B cell (primary cell): ENCODE data around the gene TGOLN2.

ENCODE experiments used
- EZH2 ChIP-seq: IDR thresholded peaks from 2 replicates; pipeline ENCODE4 v1.6.1; 2012; ENCODE audit warnings: borderline replicate concordance, low read depth, mild to moderate bottlenecking, moderate library complexity, low read length; ENCODE audit not compliant: insufficient read depth, poor library complexity, severe bottlenecking
- TF ChIP-seq, protein P1 (sequence below): fragments of 200-600 bp; IDR thresholded peaks from one replicate; pipeline ENCODE4 v1.8.0; 2022; ENCODE audit warnings: antibody characterized with exemption, mild to moderate bottlenecking

DNA sequence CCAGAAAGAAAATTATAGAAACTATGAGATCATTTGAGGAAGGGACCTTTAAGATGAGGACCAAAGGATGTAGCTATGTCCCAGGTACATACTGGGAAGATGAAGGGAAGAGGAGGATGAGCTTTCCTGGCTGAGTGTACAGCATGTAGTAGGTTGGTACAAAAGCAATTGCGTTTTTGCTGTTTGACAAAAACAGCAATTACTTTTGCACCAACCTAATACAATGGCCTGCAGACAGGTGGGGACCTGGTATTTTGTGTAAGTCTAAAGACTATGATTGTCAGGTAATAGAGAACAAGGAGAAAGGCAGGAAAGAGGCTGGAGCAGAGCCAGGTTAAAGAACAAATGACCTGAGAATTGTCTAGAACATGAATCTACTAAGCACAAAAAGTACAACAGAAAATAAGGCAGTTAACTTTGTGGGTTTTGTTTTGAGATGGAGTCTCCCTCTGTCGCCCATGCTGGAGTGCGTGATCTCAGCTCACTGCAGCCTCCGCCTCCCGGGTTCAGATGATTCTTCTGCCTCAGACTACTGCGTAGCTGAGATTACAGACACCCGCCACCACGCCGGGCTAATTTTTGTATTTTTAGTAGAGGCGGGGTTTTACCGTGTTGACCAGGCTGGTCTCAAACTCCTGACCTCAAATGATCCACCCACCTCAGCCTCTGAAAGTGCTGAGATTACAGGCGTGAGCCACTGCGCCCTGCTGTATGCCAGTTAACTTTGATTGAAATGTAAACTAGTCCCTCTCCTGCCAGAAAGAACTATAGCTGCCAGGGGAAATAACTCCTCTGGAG lies 3.2 kb upstream of the TGOLN2 start:
- TF ChIP-seq, protein P1, sequence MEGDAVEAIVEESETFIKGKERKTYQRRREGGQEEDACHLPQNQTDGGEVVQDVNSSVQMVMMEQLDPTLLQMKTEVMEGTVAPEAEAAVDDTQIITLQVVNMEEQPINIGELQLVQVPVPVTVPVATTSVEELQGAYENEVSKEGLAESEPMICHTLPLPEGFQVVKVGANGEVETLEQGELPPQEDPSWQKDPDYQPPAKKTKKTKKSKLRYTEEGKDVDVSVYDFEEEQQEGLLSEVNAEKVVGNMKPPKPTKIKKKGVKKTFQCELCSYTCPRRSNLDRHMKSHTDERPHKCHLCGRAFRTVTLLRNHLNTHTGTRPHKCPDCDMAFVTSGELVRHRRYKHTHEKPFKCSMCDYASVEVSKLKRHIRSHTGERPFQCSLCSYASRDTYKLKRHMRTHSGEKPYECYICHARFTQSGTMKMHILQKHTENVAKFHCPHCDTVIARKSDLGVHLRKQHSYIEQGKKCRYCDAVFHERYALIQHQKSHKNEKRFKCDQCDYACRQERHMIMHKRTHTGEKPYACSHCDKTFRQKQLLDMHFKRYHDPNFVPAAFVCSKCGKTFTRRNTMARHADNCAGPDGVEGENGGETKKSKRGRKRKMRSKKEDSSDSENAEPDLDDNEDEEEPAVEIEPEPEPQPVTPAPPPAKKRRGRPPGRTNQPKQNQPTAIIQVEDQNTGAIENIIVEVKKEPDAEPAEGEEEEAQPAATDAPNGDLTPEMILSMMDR = no peak
- no peak for TF ChIP-seq EZH2
